Measurements from ENCODE around the gene ACTRT2. TPM values are rescaled to one million over a fixed set of nuclear protein-coding genes. Genes with fewer than 3 reads are reported as not detected.

The ACTRT2 gene
- total and polyA plus RNA-seq, 10 of the 15 experiments (the other 5 are each of a cell fraction or from before 2014, with no cell fraction given), result not detected

DNA sequence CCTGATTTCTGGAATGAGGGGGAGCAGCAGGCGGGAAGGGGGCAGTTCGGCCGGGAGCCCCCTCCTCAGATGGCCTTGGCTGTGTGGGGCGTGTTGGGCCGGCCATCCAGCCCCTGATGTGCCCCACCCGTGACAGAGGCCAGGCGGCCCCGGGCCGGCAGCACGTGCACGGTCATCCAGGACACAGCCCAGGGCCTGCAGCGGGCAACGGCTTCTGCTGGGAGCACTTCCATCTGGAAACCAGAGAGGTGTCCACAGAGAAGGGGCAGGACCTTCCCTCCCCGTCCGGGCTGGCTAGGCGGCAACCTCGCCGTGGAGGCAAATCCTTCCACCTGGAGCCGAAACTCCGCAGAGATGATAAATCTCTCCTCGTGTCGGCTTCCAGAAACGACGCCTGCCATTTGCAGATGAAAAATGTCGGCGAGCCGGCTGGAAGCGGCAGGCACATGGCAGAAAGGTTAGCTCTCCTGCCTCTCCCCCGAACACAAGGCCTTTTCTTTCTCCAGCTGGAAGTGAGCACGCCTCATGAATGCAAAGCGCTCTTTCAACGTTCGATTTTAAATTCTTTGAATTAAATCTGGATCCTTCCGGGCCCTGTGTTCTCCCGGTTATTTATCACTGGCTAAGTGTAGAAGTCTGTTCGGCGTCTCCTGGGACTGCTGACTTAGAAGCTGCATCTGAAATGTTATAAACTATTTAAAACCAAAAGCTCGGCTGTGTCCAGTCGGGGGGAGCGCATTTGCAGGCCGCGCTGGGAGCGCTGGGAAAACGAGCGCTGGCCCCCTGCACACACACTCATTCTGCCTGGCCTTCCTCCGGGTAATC is 9.4 kb upstream of the ACTRT2 start (continued):
- TF ChIP-seq, protein P1, sequence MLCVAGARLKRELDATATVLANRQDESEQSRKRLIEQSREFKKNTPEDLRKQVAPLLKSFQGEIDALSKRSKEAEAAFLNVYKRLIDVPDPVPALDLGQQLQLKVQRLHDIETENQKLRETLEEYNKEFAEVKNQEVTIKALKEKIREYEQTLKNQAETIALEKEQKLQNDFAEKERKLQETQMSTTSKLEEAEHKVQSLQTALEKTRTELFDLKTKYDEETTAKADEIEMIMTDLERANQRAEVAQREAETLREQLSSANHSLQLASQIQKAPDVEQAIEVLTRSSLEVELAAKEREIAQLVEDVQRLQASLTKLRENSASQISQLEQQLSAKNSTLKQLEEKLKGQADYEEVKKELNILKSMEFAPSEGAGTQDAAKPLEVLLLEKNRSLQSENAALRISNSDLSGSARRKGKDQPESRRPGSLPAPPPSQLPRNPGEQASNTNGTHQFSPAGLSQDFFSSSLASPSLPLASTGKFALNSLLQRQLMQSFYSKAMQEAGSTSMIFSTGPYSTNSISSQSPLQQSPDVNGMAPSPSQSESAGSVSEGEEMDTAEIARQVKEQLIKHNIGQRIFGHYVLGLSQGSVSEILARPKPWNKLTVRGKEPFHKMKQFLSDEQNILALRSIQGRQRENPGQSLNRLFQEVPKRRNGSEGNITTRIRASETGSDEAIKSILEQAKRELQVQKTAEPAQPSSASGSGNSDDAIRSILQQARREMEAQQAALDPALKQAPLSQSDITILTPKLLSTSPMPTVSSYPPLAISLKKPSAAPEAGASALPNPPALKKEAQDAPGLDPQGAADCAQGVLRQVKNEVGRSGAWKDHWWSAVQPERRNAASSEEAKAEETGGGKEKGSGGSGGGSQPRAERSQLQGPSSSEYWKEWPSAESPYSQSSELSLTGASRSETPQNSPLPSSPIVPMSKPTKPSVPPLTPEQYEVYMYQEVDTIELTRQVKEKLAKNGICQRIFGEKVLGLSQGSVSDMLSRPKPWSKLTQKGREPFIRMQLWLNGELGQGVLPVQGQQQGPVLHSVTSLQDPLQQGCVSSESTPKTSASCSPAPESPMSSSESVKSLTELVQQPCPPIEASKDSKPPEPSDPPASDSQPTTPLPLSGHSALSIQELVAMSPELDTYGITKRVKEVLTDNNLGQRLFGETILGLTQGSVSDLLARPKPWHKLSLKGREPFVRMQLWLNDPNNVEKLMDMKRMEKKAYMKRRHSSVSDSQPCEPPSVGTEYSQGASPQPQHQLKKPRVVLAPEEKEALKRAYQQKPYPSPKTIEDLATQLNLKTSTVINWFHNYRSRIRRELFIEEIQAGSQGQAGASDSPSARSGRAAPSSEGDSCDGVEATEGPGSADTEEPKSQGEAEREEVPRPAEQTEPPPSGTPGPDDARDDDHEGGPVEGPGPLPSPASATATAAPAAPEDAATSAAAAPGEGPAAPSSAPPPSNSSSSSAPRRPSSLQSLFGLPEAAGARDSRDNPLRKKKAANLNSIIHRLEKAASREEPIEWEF (IDR thresholded peaks at IDR 0.05; ENCODE audit: insufficient replicate concordance, low read depth, low read length), result no peak
- TF ChIP-seq PAX8 (IDR thresholded peaks at IDR 0.05), result no peak
- TF ChIP-seq, protein P2, sequence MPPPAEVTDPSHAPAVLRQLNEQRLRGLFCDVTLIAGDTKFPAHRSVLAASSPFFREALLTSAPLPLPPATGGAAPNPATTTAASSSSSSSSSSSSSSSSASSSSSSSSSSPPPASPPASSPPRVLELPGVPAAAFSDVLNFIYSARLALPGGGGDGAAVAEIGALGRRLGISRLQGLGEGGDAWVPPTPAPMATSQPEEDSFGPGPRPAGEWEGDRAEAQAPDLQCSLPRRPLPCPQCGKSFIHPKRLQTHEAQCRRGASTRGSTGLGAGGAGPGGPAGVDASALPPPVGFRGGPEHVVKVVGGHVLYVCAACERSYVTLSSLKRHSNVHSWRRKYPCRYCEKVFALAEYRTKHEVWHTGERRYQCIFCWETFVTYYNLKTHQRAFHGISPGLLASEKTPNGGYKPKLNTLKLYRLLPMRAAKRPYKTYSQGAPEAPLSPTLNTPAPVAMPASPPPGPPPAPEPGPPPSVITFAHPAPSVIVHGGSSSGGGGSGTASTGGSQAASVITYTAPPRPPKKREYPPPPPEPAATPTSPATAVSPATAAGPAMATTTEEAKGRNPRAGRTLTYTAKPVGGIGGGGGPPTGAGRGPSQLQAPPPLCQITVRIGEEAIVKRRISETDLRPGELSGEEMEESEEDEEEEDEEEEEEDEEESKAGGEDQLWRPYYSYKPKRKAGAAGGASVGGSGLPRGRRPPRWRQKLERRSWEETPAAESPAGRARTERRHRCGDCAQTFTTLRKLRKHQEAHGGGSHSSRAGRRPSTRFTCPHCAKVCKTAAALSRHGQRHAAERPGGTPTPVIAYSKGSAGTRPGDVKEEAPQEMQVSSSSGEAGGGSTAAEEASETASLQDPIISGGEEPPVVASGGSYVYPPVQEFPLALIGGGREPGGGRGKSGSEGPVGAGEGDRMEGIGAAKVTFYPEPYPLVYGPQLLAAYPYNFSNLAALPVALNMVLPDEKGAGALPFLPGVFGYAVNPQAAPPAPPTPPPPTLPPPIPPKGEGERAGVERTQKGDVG (CRISPR knock-in tag; IDR thresholded peaks at IDR 0.05), result no peak
- TF ChIP-seq EED (IDR thresholded peaks at IDR 0.05; ENCODE audit: low read depth), result no peak
- TF ChIP-seq RAD21 (IDR thresholded peaks at IDR 0.05; ENCODE audit: insufficient read depth, low read depth, low read length), result no peak
- no peak for TF ChIP-seq CREM (IDR thresholded peaks at IDR 0.05; ENCODE audit: low read depth)

Measured in GM12878 (cell line).